OCI-LY7 (cell line): ENCODE results near the gene SND1. TPM values are rescaled to one million over a fixed set of nuclear protein-coding genes. Genes with fewer than 3 reads are reported as not detected.

Experiments
- BruUV-seq: library from RNA; stranded (reverse); fragments of 400-500 nt; replicated peaks from 2 replicates; lab custom pipeline; 2021; lab: Mats Ljungman, UMichigan
- CTCF ChIA-PET: fragments of 300-600 bp; sonication (Branson Sonifier 250); formaldehyde crosslinking; loops from one replicate; lab custom pipeline; 2022; ENCODE audit warnings: antibody characterized with exemption; ENCODE audit not compliant: unreplicated experiment; lab: Charles Lee
- POLR2A ChIA-PET: fragments of 300-600 bp; sonication (Branson Sonifier 250); formaldehyde crosslinking; loops from one replicate; lab custom pipeline; 2022; ENCODE audit warnings: antibody characterized with exemption; lab: Charles Lee
- DNase-seq: peaks from one replicate; pipeline ENCODE4 v3.0.0-alpha.2; 2015; ENCODE audit warnings: low spot score
- H2AFZ ChIP-seq: fragments of 200-600 bp; sonication (generic), shearing (Covaris generic); 2 replicates; pipeline ENCODE4 v1.6.1; 2014; ENCODE audit warnings: mild to moderate bottlenecking, antibody characterized with exemption, low read length, moderate library complexity
- H3K27ac ChIP-seq: fragments of 200-600 bp; sonication (generic); 2 replicates; pipeline ENCODE4 v1.5.1; 2014; ENCODE audit warnings: mixed run types, low read depth, mild to moderate bottlenecking, moderate library complexity, low read length, inconsistent platforms; ENCODE audit not compliant: poor library complexity, severe bottlenecking
- H3K36me3 ChIP-seq: fragments of 200-600 bp; sonication (generic); 2 replicates; pipeline ENCODE4 v1.6.1; 2014; ENCODE audit warnings: mild to moderate bottlenecking, antibody characterized with exemption, low read length, moderate library complexity, mixed read lengths; ENCODE audit not compliant: insufficient read depth
- H3K4me1 ChIP-seq: fragments of 200-600 bp; sonication (generic); 2 replicates; pipeline ENCODE4 v1.5.1; 2014; ENCODE audit warnings: mild to moderate bottlenecking, low read length; ENCODE audit not compliant: insufficient read depth, poor library complexity, severe bottlenecking
- H3K4me2 ChIP-seq: fragments of 200-600 bp; sonication (generic); 2 replicates; pipeline ENCODE4 v1.6.1; 2014; ENCODE audit warnings: mild to moderate bottlenecking, low read length
- H3K4me3 ChIP-seq: fragments of 200-600 bp; sonication (generic); 2 replicates; pipeline ENCODE4 v1.5.1; 2014; ENCODE audit warnings: mild to moderate bottlenecking, low read depth, low read length; ENCODE audit not compliant: poor library complexity, severe bottlenecking
- H3K79me2 ChIP-seq: fragments of 200-600 bp; sonication (generic); 2 replicates; pipeline ENCODE4 v1.6.1; 2016; ENCODE audit warnings: low read depth, mild to moderate bottlenecking, low read length, moderate library complexity, mixed read lengths; ENCODE audit not compliant: insufficient read depth
- H3K9me2 ChIP-seq: fragments of 200-600 bp; sonication (generic); 2 replicates; pipeline ENCODE4 v1.6.1; 2016; ENCODE audit warnings: mild to moderate bottlenecking, low read length, mixed read lengths; ENCODE audit not compliant: insufficient read depth
- H3K9me3 ChIP-seq: fragments of 200-600 bp; sonication (generic); 2 replicates; pipeline ENCODE4 v1.6.1; 2014; ENCODE audit warnings: mild to moderate bottlenecking, mixed run types, low read length, mixed read lengths
- H4K20me1 ChIP-seq: fragments of 200-600 bp; sonication (generic); 2 replicates; pipeline ENCODE4 v1.6.1; 2014; ENCODE audit warnings: mild to moderate bottlenecking, antibody characterized with exemption, low read length, moderate library complexity, mixed read lengths; ENCODE audit not compliant: insufficient read depth
- EZH2phosphoT487 ChIP-seq: fragments of 200-600 bp; sonication (generic); IDR thresholded peaks from 2 replicates; pipeline ENCODE4 v1.6.1; 2018; ENCODE audit warnings: low read depth, borderline replicate concordance, mild to moderate bottlenecking, mixed run types, antibody characterized with exemption, low read length, moderate library complexity, mixed read lengths
- intact Hi-C: fragments of 100-400 bp; cut with micrococcal nuclease; formaldehyde crosslinking; loops from one replicate; pipeline ENCODE4 v1.10.0; 2022; ENCODE audit not compliant: unreplicated experiment
- total RNA-seq, 2 experiments: library from RNA; depleted of rRNA in 1 of 2; stranded (reverse); fragments of >200 nt in 1 of 2; shearing (Covaris generic) in 1 of 2; gene quantifications; 2 replicates each; pipeline ENCODE4 v1.2.3, GENCODE V29; 2014 to 2022
- TF ChIP-seq, protein P1 (sequence below): fragments of 200-600 bp; sonication (generic); conservative IDR thresholded peaks from 2 replicates; pipeline ENCODE4 v1.5.1; 2014; ENCODE audit warnings: mild to moderate bottlenecking, antibody characterized with exemption, low read length, moderate library complexity, mixed read lengths

Gene SND1
- total RNA-seq, 2 experiments from 2014 or later = 111 to 221 TPM

DNA sequence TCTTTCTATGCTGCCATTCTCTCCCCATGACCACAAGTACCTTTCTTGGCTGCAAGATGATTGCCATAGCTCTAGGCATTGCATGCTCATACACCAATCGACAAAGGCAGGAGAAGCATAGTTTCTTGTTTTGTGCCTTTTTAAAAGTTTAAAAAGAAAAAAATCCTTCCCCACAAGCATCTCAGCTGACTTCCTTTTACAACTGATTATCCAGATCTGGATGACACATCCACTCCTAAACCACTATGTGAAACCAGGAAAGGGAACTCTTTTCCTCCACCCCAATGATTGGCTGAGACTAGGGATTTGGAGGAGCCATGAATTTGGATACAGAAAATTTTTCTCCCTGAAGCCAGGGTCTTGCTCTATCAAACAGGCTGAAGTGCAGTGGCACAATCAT, 393.8 kb downstream of the SND1 start:
- H3K4me3 ChIP-seq = no peak overlapping the region
- H3K9me2 ChIP-seq = no peaks in the 10 kb centered on the region
- H3K4me2 ChIP-seq = no peak overlapping the region
- CTCF ChIA-PET = no interaction called here
- no peaks in the 10 kb centered on the region for H3K4me1 ChIP-seq
- H3K27ac ChIP-seq = no peak overlapping the region
- no peaks in the 10 kb centered on the region for H4K20me1 ChIP-seq
- no TSS peak for BruUV-seq
- 0 out of 2 replicates have a peak, but pooled peaks cover 4% of the 10 kb centered on the region for H3K36me3 ChIP-seq
- no peak for DNase-seq
- intact Hi-C loops = no loop called here
- TF ChIP-seq EZH2phosphoT487 = no peak
- TF ChIP-seq, protein P1, sequence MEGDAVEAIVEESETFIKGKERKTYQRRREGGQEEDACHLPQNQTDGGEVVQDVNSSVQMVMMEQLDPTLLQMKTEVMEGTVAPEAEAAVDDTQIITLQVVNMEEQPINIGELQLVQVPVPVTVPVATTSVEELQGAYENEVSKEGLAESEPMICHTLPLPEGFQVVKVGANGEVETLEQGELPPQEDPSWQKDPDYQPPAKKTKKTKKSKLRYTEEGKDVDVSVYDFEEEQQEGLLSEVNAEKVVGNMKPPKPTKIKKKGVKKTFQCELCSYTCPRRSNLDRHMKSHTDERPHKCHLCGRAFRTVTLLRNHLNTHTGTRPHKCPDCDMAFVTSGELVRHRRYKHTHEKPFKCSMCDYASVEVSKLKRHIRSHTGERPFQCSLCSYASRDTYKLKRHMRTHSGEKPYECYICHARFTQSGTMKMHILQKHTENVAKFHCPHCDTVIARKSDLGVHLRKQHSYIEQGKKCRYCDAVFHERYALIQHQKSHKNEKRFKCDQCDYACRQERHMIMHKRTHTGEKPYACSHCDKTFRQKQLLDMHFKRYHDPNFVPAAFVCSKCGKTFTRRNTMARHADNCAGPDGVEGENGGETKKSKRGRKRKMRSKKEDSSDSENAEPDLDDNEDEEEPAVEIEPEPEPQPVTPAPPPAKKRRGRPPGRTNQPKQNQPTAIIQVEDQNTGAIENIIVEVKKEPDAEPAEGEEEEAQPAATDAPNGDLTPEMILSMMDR = no peak
- no peaks in the 10 kb centered on the region for H3K79me2 ChIP-seq
- no peaks in the 10 kb centered on the region for H3K9me3 ChIP-seq
- POLR2A ChIA-PET = interaction anchor here (0.6 to 0.7 kb wide), 3 partner anchors 155 to 1838 kb away, joined by 3 to 6 read pairs (median 4); no protein-coding TSS in a partner anchor
- H2AFZ ChIP-seq = no peak overlapping the region

DNA sequence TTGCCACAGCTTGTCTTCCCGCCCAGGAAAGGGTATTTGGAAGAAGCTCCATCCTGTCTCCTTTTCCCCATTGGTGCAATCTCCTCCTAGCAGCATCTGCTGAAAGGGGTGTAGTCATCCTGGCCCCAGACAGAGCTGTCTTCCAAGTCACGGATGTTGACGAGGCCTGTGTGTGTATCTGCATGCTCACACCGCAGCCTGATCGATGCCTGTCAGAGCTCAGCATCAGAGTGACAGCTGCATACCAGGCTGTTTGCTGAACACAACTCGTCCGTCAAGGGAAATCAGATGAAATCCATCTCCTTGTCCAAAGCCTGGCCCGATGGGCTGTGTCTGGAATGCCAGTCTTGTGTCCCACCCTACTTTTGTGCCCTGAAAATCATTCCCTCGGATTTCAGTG, 400.4 kb downstream of the SND1 start:
- POLR2A ChIA-PET = interaction anchor here (1.0 kb wide), 2 partner anchors 8 to 10 kb away, joined by 3 read pairs; no protein-coding TSS in a partner anchor
- H3K4me2 ChIP-seq = no peak overlapping the region
- TF ChIP-seq EZH2phosphoT487 = no peak
- TF ChIP-seq, protein P1 = no peak

DNA sequence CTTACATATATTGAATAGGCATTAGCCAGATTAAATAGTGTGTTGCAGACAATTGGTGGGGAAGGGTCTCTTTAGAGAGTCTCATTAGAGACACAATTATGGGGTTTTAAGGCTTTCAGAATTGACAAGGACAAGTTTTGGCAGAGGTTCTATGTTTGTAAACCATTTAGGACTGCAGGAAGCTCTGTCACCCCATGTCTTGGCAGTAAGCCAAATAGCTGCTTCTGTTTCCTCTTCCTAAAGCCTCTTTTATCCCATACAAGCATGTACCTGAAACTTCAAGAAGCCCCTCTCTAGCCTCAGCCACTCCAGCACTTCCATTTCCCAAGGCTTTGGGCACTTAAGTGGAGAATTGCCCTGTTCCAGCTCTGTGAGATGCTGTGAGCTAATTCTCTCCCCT, 401.0 kb downstream of the SND1 start:
- intact Hi-C loops = no loop called here
- H3K9me2 ChIP-seq = no peaks in the 10 kb centered on the region
- no peak overlapping the region for H3K4me2 ChIP-seq
- no peaks in the 10 kb centered on the region for H4K20me1 ChIP-seq
- TF ChIP-seq EZH2phosphoT487 = no peak
- TF ChIP-seq, protein P1 = no peak
- CTCF ChIA-PET = no interaction called here
- POLR2A ChIA-PET = interaction anchor here (0.5 to 1.0 kb wide), 2 partner anchors 9 to 698 kb away, joined by 3 read pairs; no protein-coding TSS in a partner anchor
- peaks cover 7% of the 10 kb centered on the region for H3K4me1 ChIP-seq
- H3K9me3 ChIP-seq = no peaks in the 10 kb centered on the region
- no TSS peak for BruUV-seq
- H3K27ac ChIP-seq = no peak overlapping the region
- DNase-seq = peak; percentile 40
- no peaks in the 10 kb centered on the region; the same call in 1 of the 2 replicates for H3K36me3 ChIP-seq
- no peak overlapping the region for H2AFZ ChIP-seq
- H3K79me2 ChIP-seq = no peaks in the 10 kb centered on the region
- H3K4me3 ChIP-seq = no peak overlapping the region

More for the DNA sequence above, 400.4 kb downstream of the SND1 start:
- Histone ChIP-seq H2AFZ (no peak overlapping the region), H3K4me3 (no peak overlapping the region), H3K27ac (no peak overlapping the region), H3K79me2 (no peaks in the 10 kb centered on the region), H4K20me1 (no peaks in the 10 kb centered on the region), H3K9me3 (no peaks in the 10 kb centered on the region), H3K36me3 (no peaks in the 10 kb centered on the region; the same call in 1 of the 2 replicates), H3K4me1 (peaks cover 7% of the 10 kb centered on the region), H3K9me2 (no peaks in the 10 kb centered on the region)
- CTCF ChIA-PET = interaction anchor here (0.8 kb wide), 1 partner anchor 46 kb away, joined by 3 read pairs; no protein-coding TSS in a partner anchor
- no TSS peak for BruUV-seq
- no peak for DNase-seq
- intact Hi-C loops = no loop called here
